NCI-H2196 (cell line): Measurements from ENCODE around the gene SH3GL2.

Source experiments
- DNase-seq: peaks from one replicate; lab custom pipeline; 2025; ENCODE audit not compliant: unreplicated experiment; lab: John Stamatoyannopoulos, UW

The SH3GL2 gene

DNA sequence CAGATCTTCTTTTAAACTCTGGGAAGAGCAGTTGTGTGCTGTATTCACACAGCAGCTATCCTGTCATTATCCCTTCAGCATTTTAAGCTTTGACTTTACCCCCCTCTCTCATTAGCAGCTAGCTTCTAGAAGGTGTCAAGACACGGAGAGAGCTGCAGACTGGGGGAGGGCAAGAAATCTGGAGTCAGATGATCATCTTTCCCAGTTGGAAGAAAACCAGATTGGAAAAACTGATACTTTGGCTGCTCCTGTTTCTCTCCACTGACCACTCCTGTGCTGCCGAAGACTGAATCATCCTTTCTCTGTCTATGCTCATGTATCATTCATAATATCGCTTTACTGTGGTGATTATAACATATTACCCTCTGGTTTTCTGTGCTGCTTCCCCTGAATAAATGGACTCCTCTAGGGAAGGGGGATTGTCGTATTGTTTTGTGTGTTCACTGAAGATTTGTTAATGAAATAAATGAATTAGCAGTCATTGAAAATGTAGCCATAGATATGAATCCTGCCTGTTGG, 75.1 kb downstream of the SH3GL2 start:
- DNase-seq: no peak

DNA sequence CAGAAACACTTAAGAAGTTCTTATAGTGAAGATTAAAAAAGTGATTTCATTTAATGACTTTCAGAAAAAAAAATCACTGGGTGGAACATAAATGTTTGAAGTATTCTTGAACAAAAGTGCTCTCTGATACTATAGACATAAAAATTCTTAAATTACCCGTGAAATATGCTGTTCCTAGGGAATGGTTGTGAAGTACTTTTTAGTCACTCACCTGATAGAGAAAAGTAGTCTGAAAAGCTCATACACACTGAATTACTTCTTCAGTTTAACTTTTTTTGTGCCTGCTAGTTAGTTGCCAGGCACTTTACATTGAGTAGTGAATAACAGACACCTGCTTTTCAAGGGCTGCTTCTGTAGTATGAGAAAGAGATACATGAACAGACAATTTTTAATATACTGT, 78.0 kb downstream of the SH3GL2 start:
- DNase-seq: no peak

GRCh38 chr9:17658237-17658636, 79.4 kb downstream of the SH3GL2 start:
- DNase-seq: no peak

DNA sequence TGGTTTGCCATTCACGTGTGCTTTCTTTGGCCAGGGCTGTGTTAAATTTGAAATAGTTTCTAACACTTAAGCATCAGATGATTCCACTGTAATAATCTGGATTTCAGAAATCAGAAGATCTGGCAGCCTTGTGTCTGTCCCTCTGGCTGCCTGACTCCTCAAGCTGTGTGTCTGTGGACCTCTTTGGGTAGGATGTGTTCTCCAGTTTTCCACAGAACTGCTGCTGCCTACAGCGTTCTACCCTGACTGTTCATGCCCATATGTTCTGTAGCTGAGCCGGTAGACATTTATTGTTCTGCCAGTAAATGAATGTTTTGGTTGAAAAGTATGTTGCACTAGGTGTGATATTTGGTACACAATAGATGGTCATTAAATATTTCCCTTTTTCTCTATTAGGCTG, 81.3 kb downstream of the SH3GL2 start:
- no peak for DNase-seq

DNA sequence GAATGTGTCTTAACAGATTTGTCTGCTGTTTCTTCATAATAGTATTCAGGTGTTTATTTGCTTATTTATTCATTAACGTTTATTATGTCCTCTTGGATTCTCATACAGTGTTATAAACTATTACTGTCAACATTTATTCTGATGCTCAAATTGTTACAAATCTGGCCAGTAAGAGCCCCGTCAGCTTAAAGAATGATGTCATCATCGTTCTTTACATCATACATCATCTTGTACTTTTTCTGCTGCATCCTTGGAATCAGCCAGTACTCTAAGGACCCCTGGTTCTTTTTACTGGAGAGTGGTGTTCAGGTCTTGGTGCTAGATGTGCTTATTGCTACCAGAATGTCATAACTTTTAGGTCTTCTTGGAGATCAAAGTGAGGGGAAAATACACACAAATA, 86.6 kb downstream of the SH3GL2 start:
- DNase-seq: no peak

DNA sequence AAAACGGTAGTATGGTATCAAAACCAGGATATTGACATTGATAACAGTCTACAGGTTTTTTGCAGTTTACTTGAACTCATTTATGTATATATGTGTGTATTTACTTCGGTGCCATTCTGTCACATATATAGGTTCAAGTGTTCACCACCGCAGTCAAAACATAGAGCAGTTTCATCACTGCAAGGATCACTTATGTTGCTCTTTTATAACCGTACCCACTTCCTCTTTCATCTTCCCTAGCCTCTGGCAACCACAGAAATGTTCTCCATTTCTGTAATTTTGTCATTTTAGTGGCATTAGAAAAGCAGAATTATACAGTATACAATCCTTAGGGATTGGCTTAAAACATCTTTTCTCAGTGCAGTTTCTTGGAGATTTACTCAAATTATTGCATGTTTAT, 90.3 kb downstream of the SH3GL2 start:
- DNase-seq: no peak

DNA sequence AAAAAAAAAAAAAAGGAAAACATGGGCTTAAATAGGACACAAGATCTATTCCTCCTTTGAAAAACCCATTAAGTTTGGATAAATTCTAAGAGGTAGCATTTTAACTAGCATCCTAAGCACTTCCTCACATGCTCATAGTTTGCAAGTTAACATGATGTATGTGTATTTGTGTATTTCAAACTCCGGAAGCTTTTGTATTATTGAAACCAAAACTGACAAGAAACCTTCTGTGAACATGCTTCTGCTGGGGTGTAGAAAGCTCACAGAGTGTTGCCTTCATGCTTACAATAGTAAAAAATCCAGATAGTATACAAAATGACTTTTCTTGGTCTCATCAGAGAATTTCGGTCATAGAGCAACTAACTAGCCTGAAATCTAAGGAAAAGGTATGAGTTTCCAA, 103.8 kb downstream of the SH3GL2 start:
- no peak for DNase-seq

GRCh38 chr9:17688834-17689233, 110.0 kb downstream of the SH3GL2 start:
- no peak for DNase-seq

DNA sequence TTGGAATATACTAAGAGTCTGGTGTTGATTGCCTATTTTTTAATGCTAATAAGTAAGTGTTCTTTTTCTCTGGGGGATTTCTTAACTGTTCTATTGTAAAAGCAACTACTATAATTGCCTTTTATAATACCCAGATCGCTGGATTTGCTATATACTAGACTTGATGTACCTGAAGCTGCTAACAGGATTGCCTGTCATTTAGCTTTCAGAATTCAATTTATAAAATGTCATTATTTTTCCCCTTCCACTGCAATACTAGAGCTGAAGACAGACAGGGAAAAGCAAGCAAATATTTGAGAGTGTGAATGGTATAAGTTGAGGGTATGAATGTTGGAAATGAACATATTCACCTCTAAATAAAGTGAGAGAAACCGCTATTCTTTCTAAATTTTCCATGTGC, 115.5 kb downstream of the SH3GL2 start:
- no peak for DNase-seq

GRCh38 chr9:17695482-17695881, 116.6 kb downstream of the SH3GL2 start:
- no peak for DNase-seq

- DNase-seq: no peak
Observed at GRCh38 chr9:17699615-17700330, 120.9 kb downstream of the SH3GL2 start.

GRCh38 chr9:17706347-17706746, 127.5 kb downstream of the SH3GL2 start:
- DNase-seq: no peak

- peak; percentile 14 for DNase-seq
Observed at GRCh38 chr9:17719053-17719452, 140.2 kb downstream of the SH3GL2 start.

- DNase-seq: no peak
Observed at GRCh38 chr9:17721954-17722353, 143.1 kb downstream of the SH3GL2 start.

- no peak for DNase-seq
Observed at GRCh38 chr9:17723656-17724055, 144.8 kb downstream of the SH3GL2 start.

DNA sequence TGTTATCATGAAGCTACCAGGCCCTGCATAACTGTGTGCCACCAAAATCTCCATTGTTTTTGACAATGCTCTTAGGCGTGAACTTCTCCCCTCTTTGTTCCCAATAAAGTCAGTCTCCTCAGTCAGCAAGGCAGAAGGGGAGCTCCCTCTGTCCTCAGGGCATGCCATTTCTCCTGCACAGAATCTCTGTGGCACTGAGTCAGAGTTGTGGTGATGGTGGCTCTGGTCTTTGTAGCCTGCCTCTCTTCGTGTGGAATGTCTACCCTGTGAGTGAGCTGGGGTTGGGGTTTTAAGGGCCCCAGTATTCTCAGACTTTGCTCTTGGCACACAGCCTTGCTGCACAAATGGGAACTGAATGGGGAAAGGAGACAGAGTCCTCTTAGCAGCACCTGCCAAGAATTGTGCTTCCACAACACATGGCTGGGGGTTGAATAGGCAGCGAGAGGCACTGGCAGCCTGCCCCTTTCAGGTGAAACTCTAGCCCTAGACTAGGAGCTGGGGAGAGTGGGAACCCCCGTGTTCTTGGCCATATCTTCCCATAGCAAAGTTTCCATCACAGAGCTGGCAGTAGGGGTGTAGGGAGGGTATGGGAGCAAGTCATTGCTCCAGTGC, 146.6 kb downstream of the SH3GL2 start:
- DNase-seq: peak; percentile 37

- no peak for DNase-seq
Observed at GRCh38 chr9:17726298-17726697, 147.4 kb downstream of the SH3GL2 start.

DNA sequence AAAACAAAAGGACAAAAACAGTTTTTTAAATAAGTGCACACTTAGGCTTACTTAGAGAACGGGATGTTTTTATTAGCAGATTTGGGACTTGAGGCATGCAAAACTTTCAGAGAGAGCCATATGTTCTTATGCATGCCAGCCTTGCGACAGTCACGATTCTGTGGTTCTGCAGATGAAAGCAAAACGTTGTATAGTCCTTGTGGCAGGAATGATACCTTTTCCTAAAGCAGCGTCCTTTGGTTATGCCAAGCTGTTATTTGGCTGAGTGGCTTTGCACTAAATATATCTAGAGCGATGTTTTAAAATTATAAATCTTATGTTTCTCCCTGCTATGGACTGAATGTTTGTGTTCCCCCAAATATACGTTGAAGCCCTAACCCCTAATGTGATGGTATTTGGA, 152.0 kb downstream of the SH3GL2 start:
- DNase-seq: no peak

DNA sequence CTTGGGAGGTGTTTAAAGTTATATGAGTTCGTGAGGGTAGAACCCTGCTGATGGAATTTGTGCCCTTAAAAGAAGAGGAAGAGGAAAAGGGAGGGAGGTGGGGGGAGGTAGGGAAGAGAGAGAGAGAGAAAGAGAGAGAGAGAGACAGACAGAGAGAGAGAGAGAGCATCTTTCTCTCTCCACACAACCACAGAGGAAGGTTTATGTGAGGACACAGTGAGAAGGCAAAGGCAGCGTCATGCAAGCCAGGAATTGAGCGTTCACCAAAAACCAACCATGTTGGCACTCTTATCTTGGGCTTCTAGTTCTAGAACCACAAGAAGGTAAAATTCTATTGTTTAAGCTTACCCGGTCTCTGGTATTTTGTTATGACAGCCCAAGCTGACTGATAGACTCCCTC, 152.4 kb downstream of the SH3GL2 start:
- DNase-seq: no peak

GRCh38 chr9:17734674-17735073, 155.8 kb downstream of the SH3GL2 start:
- DNase-seq: no peak

GRCh38 chr9:17735859-17736258, 157.0 kb downstream of the SH3GL2 start:
- DNase-seq: no peak

DNA sequence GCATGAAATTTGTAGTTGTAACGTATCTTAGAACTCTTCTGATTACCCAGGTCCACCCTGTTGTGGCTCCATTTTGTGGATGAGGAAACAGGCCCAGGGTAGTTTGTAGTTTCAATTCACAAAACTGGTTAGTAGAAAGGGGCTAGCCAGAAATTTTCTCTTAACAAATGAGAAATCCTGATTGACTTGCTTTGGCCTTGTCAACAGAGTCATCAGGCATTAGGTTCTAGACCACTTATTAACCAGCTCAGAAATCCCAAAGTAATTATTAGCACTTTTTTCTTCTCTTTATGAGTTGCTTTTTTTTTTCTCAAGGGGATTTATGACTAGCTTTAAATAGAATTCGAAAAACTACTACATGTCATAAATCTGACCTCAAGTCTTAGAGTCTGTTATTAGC, 160.2 kb downstream of the SH3GL2 start:
- no peak for DNase-seq

DNA sequence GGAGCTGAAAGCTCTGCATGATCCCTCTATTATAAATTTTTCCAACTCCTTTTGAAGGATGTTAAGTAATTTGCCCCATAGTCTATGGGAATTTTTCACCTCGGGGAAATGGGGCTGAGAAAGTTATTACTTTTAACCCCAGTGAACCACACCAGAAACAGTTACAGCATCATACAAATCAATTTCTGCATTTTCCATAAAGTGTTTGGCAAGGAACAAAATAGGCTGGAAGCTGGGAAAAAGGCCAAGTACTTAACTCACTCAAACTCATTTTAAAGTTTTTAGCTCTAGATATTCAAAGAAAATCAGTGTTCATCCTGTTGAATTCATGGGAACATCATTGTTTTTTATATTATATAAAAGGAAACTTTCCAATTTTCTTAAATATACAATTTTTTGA, 160.9 kb downstream of the SH3GL2 start:
- DNase-seq: no peak
